ENCODE data around the gene ERLEC1.
"Not testable (repeated sequence)": the region's sequence is repeated elsewhere in the genome, so short reads cannot be mapped to it uniquely, and the experiment has no call there.

ERLEC1 gene

DNA sequence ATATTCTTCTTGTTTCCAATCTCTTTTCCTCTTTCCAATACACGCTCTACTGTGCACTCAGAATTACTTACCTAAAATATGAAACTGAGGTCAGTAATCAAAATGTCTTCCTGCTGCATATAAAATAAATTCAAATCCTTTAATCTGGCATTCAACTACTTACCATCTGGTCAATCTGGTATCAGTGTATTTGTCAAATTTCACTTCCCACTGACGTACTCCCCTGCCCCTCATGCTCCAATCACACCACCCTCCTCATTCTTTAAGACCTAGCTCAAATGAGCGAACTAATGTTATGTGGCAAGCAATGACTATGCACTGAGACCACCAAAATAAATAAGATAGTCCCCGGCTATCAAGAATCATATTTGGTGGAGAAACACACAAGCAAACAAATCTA, 6.8 kb upstream of the ERLEC1 start:
- DNase-seq (ENCODE audit: low read depth in 2 of 2) = no peak

DNA sequence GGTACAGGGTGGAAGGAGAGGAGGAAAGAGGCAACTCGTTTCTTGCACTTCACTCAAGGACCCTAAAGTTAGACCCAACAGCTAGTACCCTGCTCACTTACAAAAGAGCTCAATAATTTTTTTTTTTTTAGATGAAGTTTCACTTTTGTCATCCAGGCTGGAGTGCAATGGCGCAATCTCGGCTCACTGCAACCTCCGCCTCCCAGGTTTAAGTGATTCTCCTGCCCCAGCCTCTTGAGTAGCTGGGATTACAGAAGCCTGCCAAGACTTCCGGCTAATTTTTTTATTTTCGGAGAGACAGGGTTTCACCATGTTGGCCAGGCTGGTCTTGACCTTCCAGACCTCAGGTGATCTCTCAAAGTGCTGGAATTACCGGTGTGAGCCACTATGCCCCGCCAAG, 4.2 kb upstream of the ERLEC1 start:
- no peak for DNase-seq (ENCODE audit: low read depth in 2 of 2)

- no peak for DNase-seq (ENCODE audit: low read depth in 2 of 2)
These were observed 2.4 kb upstream of the ERLEC1 start for GRCh38 chr2:53784436-53784835.

- no peak for DNase-seq (ENCODE audit: low read depth in 2 of 2)
These were observed 1.5 kb upstream of the ERLEC1 start for GRCh38 chr2:53785366-53785765.

GRCh38 chr2:53786352-53786704, 516 bp upstream of the ERLEC1 start:
- no peak for DNase-seq (ENCODE audit: low read depth in 2 of 2)

GRCh38 chr2:53787614-53788289, 908 bp downstream of the ERLEC1 start:
- no peak for DNase-seq (ENCODE audit: low read depth in 2 of 2)

GRCh38 chr2:53793261-53793660, 6.4 kb downstream of the ERLEC1 start:
- DNase-seq (ENCODE audit: low read depth in 2 of 2) = no peak

DNA sequence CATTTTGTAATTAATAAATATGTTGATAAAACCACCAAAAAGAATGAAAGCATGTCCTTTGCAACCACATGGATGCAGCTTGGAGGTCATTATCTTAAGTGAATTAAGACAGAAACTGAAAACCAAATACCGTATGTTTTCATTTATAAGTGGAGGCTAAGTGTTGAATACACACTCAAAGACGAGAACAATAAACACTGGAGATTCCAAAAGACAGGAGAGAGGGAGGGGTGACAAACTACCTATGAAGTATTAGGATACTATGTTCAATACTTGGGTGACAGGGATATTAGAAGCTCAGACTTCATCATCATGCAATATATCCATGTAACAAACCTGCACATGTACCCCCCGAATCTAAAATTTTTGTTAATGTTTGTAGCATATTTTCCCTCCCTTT, 7.0 kb downstream of the ERLEC1 start:
- DNase-seq (ENCODE audit: low read depth in 2 of 2) = no peak

DNA sequence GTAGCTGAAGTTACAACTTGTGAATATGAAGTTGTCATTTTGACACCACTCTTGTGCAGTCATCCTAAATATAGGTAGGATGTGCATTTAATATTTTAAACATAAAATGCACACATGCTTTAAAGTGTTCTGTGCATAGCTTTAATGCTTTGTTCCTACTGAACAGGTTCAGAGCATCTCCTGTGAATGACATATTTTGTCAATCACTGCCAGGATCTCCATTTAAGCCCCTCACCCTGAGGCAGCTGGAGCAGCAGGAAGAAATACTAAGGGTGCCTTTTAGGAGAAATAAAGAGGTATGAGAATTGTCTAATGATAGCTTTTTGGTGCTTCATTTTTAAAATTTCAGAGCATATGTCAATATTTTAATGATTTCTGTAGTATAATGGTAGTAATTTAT, 14.7 kb downstream of the ERLEC1 start:
- DNase-seq (ENCODE audit: low read depth in 2 of 2) = no peak

GRCh38 chr2:53802617-53803151, 15.8 kb downstream of the ERLEC1 start:
- no peak for DNase-seq (ENCODE audit: low read depth in 2 of 2)

DNA sequence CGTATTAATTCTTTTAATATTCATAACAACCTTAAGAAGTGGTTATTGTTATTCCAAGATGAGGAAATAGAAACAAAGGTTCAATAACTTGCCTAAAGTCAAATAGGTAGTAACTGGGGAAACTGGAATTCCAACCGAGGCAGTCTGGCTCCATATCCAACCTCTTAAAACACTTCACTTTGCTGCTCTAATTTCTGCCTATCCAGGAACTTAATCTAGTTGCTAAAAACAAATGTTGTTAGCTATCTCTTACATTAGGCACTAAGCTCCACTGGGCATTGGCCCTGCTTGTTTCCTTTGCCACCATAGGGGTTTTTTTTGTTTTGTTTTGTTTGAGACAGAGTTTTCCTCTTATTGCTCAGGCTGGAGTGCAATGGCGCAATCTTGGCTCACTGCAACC, 24.8 kb downstream of the ERLEC1 start:
- no peak for DNase-seq (ENCODE audit: low read depth in 2 of 2)

DNA sequence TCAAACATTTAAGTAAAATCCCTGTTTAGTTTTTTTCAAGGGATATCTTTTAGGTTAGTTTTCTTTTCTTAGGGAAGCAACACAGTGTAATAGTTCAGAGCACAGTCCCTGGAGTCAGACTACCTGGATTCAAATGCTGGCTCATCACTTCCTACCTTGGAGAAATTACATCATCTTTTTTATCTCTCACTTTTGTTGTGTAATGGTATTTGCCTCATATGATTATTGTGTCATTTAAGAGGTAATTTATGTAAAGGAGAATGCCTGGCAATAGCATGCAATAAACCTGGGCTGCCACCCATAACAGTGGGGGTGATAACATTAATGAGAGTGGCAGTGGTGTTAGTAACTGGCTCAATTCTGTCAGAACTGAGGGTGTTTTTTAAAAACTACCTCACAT, 26.3 kb downstream of the ERLEC1 start:
- DNase-seq (ENCODE audit: low read depth in 2 of 2) = no peak

GRCh38 chr2:53818854-53819435, 32.1 kb downstream of the ERLEC1 start:
- no peak for DNase-seq (ENCODE audit: low read depth in 2 of 2)

- no peak for DNase-seq (ENCODE audit: low read depth in 2 of 2)
These were observed 32.8 kb downstream of the ERLEC1 start for GRCh38 chr2:53819634-53820033.

- no peak for DNase-seq (ENCODE audit: low read depth in 2 of 2)
These were observed 33.2 kb downstream of the ERLEC1 start for GRCh38 chr2:53820048-53820447.

DNA sequence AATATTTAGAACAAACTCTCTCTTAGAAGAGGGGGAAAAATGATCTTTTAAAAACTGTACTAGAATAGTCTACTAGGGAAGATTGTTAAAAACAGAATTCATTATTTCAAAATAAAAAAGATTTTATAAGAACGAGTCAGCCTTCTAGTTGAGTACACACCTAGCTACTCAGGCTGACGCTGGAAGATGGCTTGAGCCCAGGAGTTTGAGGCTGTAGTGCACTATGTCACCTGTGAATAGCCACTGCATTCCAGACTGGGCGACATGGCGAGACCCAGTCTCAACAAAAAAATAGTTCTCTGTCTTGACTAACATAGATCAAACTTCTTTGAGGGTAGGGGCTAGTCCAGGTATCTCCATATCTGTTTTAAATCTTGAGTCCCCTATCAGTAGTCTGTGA, 33.9 kb downstream of the ERLEC1 start:
- DNase-seq (ENCODE audit: low read depth in 2 of 2) = no peak

- no peak for DNase-seq (ENCODE audit: low read depth in 2 of 2)
These were observed 35.0 kb downstream of the ERLEC1 start for GRCh38 chr2:53821810-53822209.

- DNase-seq (ENCODE audit: low read depth in 2 of 2) = not testable (repeated sequence)
These were observed 36.8 kb downstream of the ERLEC1 start for GRCh38 chr2:53823639-53824038.

DNA sequence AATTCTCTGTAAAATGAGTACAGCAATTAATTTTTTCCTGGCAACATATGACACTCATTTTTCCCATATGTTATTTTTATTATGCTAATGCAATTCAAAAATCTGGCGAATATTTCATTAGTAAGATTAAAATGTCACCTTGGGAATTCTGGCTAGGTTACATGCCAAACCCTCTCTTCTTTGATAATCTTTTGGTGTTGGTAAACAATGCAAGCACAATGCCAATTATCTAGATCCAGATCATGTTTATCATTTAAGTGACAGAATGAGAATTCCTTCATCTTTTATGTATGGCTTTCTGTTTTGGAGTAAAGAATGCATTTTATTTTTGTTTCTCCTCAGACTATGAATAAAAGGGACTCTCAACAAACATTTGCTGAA, 39.2 kb downstream of the ERLEC1 start:
- DNase-seq (ENCODE audit: low read depth in 2 of 2) = no peak

- DNase-seq (ENCODE audit: low read depth in 2 of 2) = no peak
These were observed 39.9 kb downstream of the ERLEC1 start for GRCh38 chr2:53826587-53827397.

DNA sequence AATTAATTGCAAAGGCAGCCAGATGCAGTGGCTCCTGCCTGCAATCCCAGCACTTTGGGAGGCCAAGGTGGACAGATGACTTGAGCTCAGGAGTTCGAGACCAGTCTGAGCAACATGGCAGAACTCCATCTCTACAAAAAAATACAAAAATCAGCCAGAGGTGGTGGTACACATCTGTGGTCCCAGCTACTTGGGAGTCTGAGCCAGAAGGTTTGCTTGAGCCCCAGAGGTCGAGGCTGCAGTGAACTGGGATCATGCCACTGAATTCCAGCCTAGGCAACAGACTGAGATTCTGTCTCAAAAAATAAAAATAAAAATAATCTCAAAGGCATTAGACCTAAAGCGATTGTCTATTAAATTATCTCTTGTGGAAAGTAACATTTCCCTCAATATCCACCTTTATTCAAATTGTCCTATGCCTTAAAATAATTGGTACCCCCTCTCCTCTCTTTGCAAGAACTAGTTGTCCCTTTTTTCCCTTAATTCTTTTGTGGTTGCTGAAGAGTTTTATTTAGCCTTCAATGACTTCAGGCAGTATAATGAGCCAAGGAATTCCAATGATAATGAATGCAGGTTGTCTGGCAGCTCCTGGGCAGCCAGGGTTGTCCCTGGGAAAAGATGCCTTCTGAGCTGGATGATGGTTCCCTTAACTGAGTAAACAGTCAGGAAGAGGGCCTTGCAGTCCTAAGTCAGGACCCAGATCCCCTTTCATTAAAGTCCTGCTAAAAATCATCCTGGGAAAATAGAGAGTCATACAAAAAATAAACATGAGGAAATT, 40.7 kb downstream of the ERLEC1 start:
- no peak for DNase-seq (ENCODE audit: low read depth in 2 of 2)

GRCh38 chr2:53828331-53828730, 41.5 kb downstream of the ERLEC1 start:
- no peak for DNase-seq (ENCODE audit: low read depth in 2 of 2)

All from fibroblast of skin of left quadriceps (primary cell).